Measurements from ENCODE around the gene LRP10. TPM values are rescaled to one million over a fixed set of nuclear protein-coding genes. Genes with fewer than 3 reads are reported as not detected.

LRP10 gene
- total and polyA plus RNA-seq, 4 donors = 25.7 to 148 (median 94.0) TPM

DNA sequence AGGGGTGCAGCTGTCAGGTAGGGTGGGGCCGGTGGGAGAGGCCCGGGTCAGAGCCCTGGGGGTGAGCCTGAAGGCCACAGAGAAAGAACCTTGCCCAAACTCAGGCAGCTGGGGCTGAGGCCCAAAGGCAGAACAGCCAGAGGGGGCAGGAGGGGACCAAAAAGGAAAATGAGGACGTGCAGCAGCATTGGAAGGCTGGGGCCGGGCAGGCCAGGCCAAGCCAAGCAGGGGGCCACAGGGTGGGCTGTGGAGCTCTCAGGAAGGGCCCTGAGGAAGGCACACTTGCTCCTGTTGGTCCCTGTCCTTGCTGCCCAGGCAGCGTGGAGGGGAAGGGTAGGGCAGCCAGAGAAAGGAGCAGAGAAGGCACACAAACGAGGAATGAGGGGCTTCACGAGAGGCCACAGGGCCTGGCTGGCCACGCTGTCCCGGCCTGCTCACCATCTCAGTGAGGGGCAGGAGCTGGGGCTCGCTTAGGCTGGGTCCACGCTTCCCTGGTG lies 24.7 kb upstream of the LRP10 start:
- Histone ChIP-seq H3K27ac (ENCODE audit: low read depth in 1 of 2, low read length in 1 of 2) (peak overlapping the region in 1 of 2 donors; percentile 77), H3K27me3 (ENCODE audit: control insufficient read depth in 3 of 3, insufficient read depth in 3 of 3, low read length in 2 of 3) (no peaks in the 10 kb centered on the region), H3K4me3 (no peak overlapping the region), H3K9me3 (ENCODE audit: control insufficient read depth in 4 of 4, insufficient read depth in 3 of 4, low read length in 3 of 4) (peaks cover 0 to 2% (median 0%) of the 10 kb centered on the region in 4 donors), H3K9ac (ENCODE audit: insufficient read depth in 1 of 2, low read length in 2 of 2) (no peak overlapping the region), H3K4me1 (ENCODE audit: control insufficient read depth in 5 of 5, insufficient read depth in 5 of 5, low read length in 5 of 5) (peaks cover 5 to 57% (median 37%) of the 10 kb centered on the region in 5 donors), H3K36me3 (ENCODE audit: control insufficient read depth in 4 of 4, insufficient read depth in 4 of 4, low read length in 4 of 4) (peaks cover 0 to 47% (median 42%) of the 10 kb centered on the region in 4 donors)
- WGBS, 2 donors = 82 to 85% methylated on average over 11 of the region's 11 CpGs
- DNase-seq (no peak), ATAC-seq (ENCODE audit: insufficient read depth, low FRiP score) (no peak)
- no peak for TF ChIP-seq CTCF (IDR thresholded peaks at IDR 0.05; ENCODE audit: control extremely low read depth, extremely low read depth)

- ATAC-seq (ENCODE audit: insufficient read depth, low FRiP score) (no peak), DNase-seq (peak; percentile 52 to 60 (median 57))
- Histone ChIP-seq H3K9me3 (ENCODE audit: control insufficient read depth in 4 of 4, insufficient read depth in 3 of 4, low read length in 3 of 4) (no peaks in the 10 kb centered on the region), H3K36me3 (ENCODE audit: control insufficient read depth in 4 of 4, insufficient read depth in 4 of 4, low read length in 4 of 4) (peaks cover 0 to 38% (median 33%) of the 10 kb centered on the region in 4 donors), H3K9ac (ENCODE audit: insufficient read depth in 1 of 2, low read length in 2 of 2) (peak overlapping the region; percentile 16 to 77), H3K4me1 (ENCODE audit: control insufficient read depth in 5 of 5, insufficient read depth in 5 of 5, low read length in 5 of 5) (peaks cover 5 to 62% (median 40%) of the 10 kb centered on the region in 5 donors), H3K27me3 (ENCODE audit: control insufficient read depth in 3 of 3, insufficient read depth in 3 of 3, low read length in 2 of 3) (no peaks in the 10 kb centered on the region), H3K27ac (ENCODE audit: low read depth in 1 of 2, low read length in 1 of 2) (peak overlapping the region in 1 of 2 donors; percentile 69), H3K4me3 (no peak overlapping the region)
- TF ChIP-seq CTCF (IDR thresholded peaks at IDR 0.05; ENCODE audit: control extremely low read depth, extremely low read depth) = no peak
- 44 to 47% methylated on average over 14 of the region's 14 CpGs for WGBS, 2 donors
These were observed 23.7 kb upstream of the LRP10 start for GRCh38 chr14:22847661-22848341.

- Histone ChIP-seq H3K9me3 (ENCODE audit: control insufficient read depth in 4 of 4, insufficient read depth in 3 of 4, low read length in 3 of 4) (no peaks in the 10 kb centered on the region), H3K36me3 (ENCODE audit: control insufficient read depth in 4 of 4, insufficient read depth in 4 of 4, low read length in 4 of 4) (peaks cover 0 to 30% (median 26%) of the 10 kb centered on the region in 4 donors), H3K9ac (ENCODE audit: insufficient read depth in 1 of 2, low read length in 2 of 2) (peak overlapping the region; percentile 16 to 77), H3K27me3 (ENCODE audit: control insufficient read depth in 3 of 3, insufficient read depth in 3 of 3, low read length in 2 of 3) (no peaks in the 10 kb centered on the region), H3K4me1 (ENCODE audit: control insufficient read depth in 5 of 5, insufficient read depth in 5 of 5, low read length in 5 of 5) (peaks cover 5 to 68% (median 40%) of the 10 kb centered on the region in 5 donors), H3K4me3 (no peak overlapping the region), H3K27ac (ENCODE audit: low read depth in 1 of 2, low read length in 1 of 2) (peak overlapping the region; percentile 51 to 69)
- ATAC-seq (ENCODE audit: insufficient read depth, low FRiP score) (peak; percentile 13), DNase-seq (peak; percentile 96 to 98 (median 98))
- no peak for TF ChIP-seq CTCF (IDR thresholded peaks at IDR 0.05; ENCODE audit: control extremely low read depth, extremely low read depth)
- 20 to 21% methylated on average over 12 of the region's 12 CpGs for WGBS, 2 donors
These were observed 23.0 kb upstream of the LRP10 start for GRCh38 chr14:22848351-22849164.
